Ishikawa (cell line): ENCODE data around the gene SH3PXD2A.

Experiments used
- CEBPB ChIP-seq: IDR thresholded peaks from 2 replicates; pipeline ENCODE4 v1.6.1; 2012
- CREB1 ChIP-seq: IDR thresholded peaks from 2 replicates; pipeline ENCODE4 v1.6.1; 2012; ENCODE audit warnings: low read depth
- EGR1 ChIP-seq: IDR thresholded peaks from 2 replicates; pipeline ENCODE4 v1.6.1; 2012
- EP300 ChIP-seq: IDR thresholded peaks from 2 replicates; pipeline ENCODE4 v1.6.1; 2012; ENCODE audit warnings: borderline replicate concordance
- FOXM1 ChIP-seq: IDR thresholded peaks from 2 replicates; pipeline ENCODE4 v1.6.1; 2012; ENCODE audit warnings: low read depth, borderline replicate concordance
- MAX ChIP-seq: IDR thresholded peaks from 2 replicates; pipeline ENCODE4 v1.6.1; 2012
- NFIC ChIP-seq: IDR thresholded peaks from 2 replicates; pipeline ENCODE4 v1.6.1; 2012
- RAD21 ChIP-seq: IDR thresholded peaks from 2 replicates; pipeline ENCODE4 v1.6.1; 2012; ENCODE audit warnings: low read depth
- REST ChIP-seq: IDR thresholded peaks from 2 replicates; pipeline ENCODE4 v1.6.1; 2012; ENCODE audit warnings: low read depth, mild to moderate bottlenecking
- TAF1 ChIP-seq: IDR thresholded peaks from 2 replicates; pipeline ENCODE4 v1.6.1; 2012; ENCODE audit warnings: low read depth, mild to moderate bottlenecking
- TCF12 ChIP-seq: IDR thresholded peaks from 2 replicates; pipeline ENCODE4 v1.6.1; 2012; ENCODE audit warnings: low read depth
- TEAD4 ChIP-seq: IDR thresholded peaks from 2 replicates; pipeline ENCODE4 v1.6.1; 2012
- USF1 ChIP-seq: IDR thresholded peaks from 2 replicates; pipeline ENCODE4 v1.6.1; 2012
- YY1 ChIP-seq: IDR thresholded peaks from 2 replicates; pipeline ENCODE4 v1.6.1; 2012; ENCODE audit warnings: low read depth
- ZBTB7A ChIP-seq: IDR thresholded peaks from 2 replicates; pipeline ENCODE4 v1.6.1; 2012; ENCODE audit warnings: low read depth

Gene SH3PXD2A

GRCh38 chr10:103727546-103727963 lies 127.8 kb downstream of the SH3PXD2A start:
- TF ChIP-seq YY1 (no peak), TAF1 (no peak), USF1 (no peak), RAD21 (no peak), TCF12 (no peak), CEBPB (no peak), FOXM1 (no peak), MAX (no peak), TEAD4 (no peak), REST (no peak), CREB1 (no peak), NFIC (no peak), ZBTB7A (no peak)

GRCh38 chr10:103726637-103727036 lies 128.7 kb downstream of the SH3PXD2A start:
- TF ChIP-seq NFIC (no peak), TAF1 (no peak), TEAD4 (no peak), CREB1 (no peak), FOXM1 (no peak), EGR1 (no peak), REST (no peak), USF1 (no peak), ZBTB7A (no peak), YY1 (no peak), RAD21 (no peak), MAX (no peak), EP300 (no peak), TCF12 (no peak), CEBPB (no peak)

GRCh38 chr10:103725242-103725641 lies 130.1 kb downstream of the SH3PXD2A start:
- TF ChIP-seq MAX (no peak), TAF1 (no peak), YY1 (no peak), REST (no peak), RAD21 (no peak), TEAD4 (no peak), NFIC (no peak), CEBPB (no peak), FOXM1 (no peak), ZBTB7A (no peak), EP300 (no peak)

- TF ChIP-seq FOXM1 = no peak
- no peak for TF ChIP-seq REST
- no peak for TF ChIP-seq CREB1
- no peak for TF ChIP-seq EP300
- no peak for TF ChIP-seq NFIC
- TF ChIP-seq ZBTB7A = no peak
- no peak for TF ChIP-seq USF1
- TF ChIP-seq EGR1 = no peak
- TF ChIP-seq YY1 = no peak
- TF ChIP-seq TCF12 = no peak
- TF ChIP-seq MAX = no peak
- no peak for TF ChIP-seq CEBPB
Measured at GRCh38 chr10:103724771-103725170, 130.6 kb downstream of the SH3PXD2A start.
